Measurements from ENCODE around the gene CNTNAP2. TPM values are rescaled to one million over a fixed set of nuclear protein-coding genes. Genes with fewer than 3 reads are reported as not detected.

CNTNAP2 gene
- total RNA-seq, 4 donors from 2014 or later, result 0.42 to 0.71 TPM; not detected in 2

GRCh38 chr7:147153571-147153970 is 1037.0 kb downstream of the CNTNAP2 start:
- DNase-seq (ENCODE audit: low spot score in 2 of 2), result no peak
- no peak overlapping the region for H3K4me3 ChIP-seq (ENCODE audit: low read depth, poor library complexity, severe bottlenecking)
- intact Hi-C loops (cut with DNase I; ENCODE audit: low total_unique reads), result no loop called here
- no peak for TF ChIP-seq POLR2A (IDR thresholded peaks at IDR 0.05)
- no peak for TF ChIP-seq CTCF (IDR thresholded peaks at IDR 0.05)
- WGBS, 2 donors, result 88 to 93% methylated on average over 3 of the region's 3 CpGs

GRCh38 chr7:147161405-147161804 is 1044.8 kb downstream of the CNTNAP2 start:
- no peak for DNase-seq (ENCODE audit: low spot score in 2 of 2)
- intact Hi-C loops (cut with DNase I; ENCODE audit: low total_unique reads), result no loop called here
- H3K4me3 ChIP-seq (ENCODE audit: low read depth, poor library complexity, severe bottlenecking), result no peak overlapping the region
- WGBS, 2 donors, result 82 to 100% methylated on average over 1 of the region's 1 CpG
- no peak for TF ChIP-seq POLR2A (IDR thresholded peaks at IDR 0.05)
- TF ChIP-seq CTCF (IDR thresholded peaks at IDR 0.05), result no peak

GRCh38 chr7:147170341-147171012 is 1053.9 kb downstream of the CNTNAP2 start:
- no peak for DNase-seq (ENCODE audit: low spot score in 2 of 2)
- H3K4me3 ChIP-seq (ENCODE audit: low read depth, poor library complexity, severe bottlenecking), result no peak overlapping the region
- WGBS, 2 donors, result 80 to 81% methylated on average over 8 to 11 of the region's 14 CpGs
- intact Hi-C loops (cut with DNase I; ENCODE audit: low total_unique reads), result no loop called here
- TF ChIP-seq POLR2A (IDR thresholded peaks at IDR 0.05) (no peak), CTCF (IDR thresholded peaks at IDR 0.05) (no peak)

GRCh38 chr7:147171013-147171391 is 1054.4 kb downstream of the CNTNAP2 start:
- TF ChIP-seq CTCF (IDR thresholded peaks at IDR 0.05) (no peak), POLR2A (IDR thresholded peaks at IDR 0.05) (no peak)
- H3K4me3 ChIP-seq (ENCODE audit: low read depth, poor library complexity, severe bottlenecking), result no peak overlapping the region
- DNase-seq (ENCODE audit: low spot score in 2 of 2), result no peak
- intact Hi-C loops (cut with DNase I; ENCODE audit: low total_unique reads), result no loop called here
- WGBS, 2 donors, result 68 to 82% methylated on average over 6 of the region's 6 CpGs

- no peak for TF ChIP-seq CTCF (IDR thresholded peaks at IDR 0.05)
- TF ChIP-seq POLR2A (IDR thresholded peaks at IDR 0.05), result no peak
- intact Hi-C loops (cut with DNase I; ENCODE audit: low total_unique reads), result no loop called here
These were observed 1057.3 kb downstream of the CNTNAP2 start for GRCh38 chr7:147173883-147174282.

GRCh38 chr7:147182874-147183273 is 1066.3 kb downstream of the CNTNAP2 start:
- TF ChIP-seq POLR2A (IDR thresholded peaks at IDR 0.05), result no peak
- TF ChIP-seq CTCF (IDR thresholded peaks at IDR 0.05), result no peak
- H3K4me3 ChIP-seq (ENCODE audit: low read depth, poor library complexity, severe bottlenecking), result no peak overlapping the region
- intact Hi-C loops (cut with DNase I; ENCODE audit: low total_unique reads), result no loop called here
- no peak for DNase-seq (ENCODE audit: low spot score in 2 of 2)

More at GRCh38 chr7:147173883-147174282, 1057.3 kb downstream of the CNTNAP2 start:
- no peak for DNase-seq (ENCODE audit: low spot score in 2 of 2)
- H3K4me3 ChIP-seq (ENCODE audit: low read depth, poor library complexity, severe bottlenecking), result no peak overlapping the region

Data from lower leg skin (tissue), 4 donors.